ENCODE results near the gene FHOD3.
A peak's percentile ranks its signal among the peaks of the same experiment; 100 is the strongest.

The FHOD3 gene

DNA sequence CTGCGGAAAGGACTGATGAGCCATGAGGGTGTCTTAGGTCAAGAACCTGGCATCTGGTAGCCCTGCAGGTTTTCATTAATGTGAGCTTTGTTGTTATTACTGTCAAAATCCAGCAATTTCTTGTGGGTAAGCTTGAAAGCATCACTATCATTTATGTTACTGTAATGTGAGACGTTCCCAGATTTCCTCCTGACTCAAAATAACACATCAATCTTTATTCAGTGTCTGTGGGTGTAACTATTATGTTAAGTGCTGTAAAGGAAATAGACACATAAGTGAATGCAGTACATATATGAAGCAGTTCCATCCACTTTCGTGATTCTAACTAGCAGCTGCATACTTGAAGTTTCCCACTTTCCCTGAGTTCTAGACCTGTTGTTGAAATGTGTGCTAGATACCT is 89.8 kb downstream of the FHOD3 start:
- DNase-seq: no peak

DNA sequence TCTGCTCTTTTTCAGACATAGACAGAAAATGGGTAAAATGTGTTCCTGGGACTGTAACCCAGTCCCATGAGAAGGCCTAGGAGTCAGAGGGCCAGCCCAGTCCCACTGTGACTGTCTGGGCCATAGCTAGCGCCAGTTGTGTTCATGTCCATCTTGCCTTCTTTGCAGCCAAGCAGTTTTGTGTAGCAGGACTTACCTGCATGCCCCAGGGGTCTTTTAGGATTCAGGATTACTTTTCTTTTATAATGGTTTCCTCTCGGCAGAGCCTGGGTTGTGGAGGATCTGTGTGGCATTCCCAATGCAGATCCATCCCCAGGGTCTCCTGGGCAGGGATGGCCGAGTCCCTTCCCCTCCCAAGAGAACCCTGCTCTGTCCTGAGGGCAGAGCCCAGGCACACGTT is 90.8 kb downstream of the FHOD3 start:
- no peak for DNase-seq

DNA sequence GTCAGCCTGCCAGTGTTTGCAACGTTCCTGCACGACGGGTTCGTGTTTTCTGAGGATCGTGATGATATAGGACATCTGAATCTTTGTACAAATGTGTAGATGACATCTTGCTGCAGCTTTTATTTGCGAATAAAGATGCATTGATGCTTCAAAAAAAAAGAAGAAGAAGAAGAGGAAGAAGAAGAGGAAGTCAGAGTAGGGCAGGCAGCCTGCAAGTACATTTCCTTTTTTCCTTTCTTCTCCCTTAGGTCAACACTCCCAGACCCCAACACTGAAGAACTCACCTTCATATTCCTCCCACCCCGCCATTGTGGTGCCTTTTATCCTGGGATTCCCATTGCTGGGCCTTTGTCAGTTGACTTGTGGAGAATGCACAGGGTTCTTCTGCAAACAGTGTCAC is 91.5 kb downstream of the FHOD3 start:
- DNase-seq: no peak

DNA sequence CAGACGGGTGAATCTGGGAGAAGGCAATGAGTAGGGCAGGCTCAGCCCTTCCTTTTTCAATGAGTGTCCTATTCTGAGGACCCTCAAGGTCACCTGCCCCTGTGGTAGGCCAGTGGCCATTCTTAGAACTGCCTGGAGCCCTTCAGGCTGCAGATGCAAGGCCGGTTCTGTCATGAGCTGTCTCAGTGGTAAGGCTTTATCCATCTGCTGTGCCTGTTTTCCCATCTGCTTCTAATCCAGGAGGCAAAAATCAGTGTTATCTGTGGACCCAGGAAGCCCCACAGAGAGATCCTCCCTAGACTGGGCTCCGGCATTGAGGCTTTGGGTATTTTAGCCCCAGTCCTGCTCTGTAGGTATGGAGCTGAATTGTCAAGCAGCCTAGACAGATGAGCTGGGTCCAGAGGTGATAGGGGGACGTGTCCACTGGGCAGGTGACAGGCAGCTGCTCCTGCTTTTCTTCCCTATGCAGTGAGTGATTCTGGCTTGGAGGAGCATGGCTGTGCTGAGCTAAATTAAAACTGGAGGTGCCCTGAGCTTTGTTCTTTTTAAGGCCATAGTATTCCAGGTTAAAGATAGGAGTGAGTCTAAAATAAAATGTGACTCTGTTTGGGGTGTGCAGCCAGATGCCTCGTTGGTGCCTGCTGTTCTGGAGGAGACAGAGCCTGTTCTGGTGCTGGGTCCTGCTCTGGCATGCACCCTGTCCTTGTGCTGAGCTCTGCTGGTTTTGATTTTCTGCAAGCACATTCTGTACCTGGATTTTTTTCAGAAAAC is 92.5 kb downstream of the FHOD3 start:
- DNase-seq: no peak

DNA sequence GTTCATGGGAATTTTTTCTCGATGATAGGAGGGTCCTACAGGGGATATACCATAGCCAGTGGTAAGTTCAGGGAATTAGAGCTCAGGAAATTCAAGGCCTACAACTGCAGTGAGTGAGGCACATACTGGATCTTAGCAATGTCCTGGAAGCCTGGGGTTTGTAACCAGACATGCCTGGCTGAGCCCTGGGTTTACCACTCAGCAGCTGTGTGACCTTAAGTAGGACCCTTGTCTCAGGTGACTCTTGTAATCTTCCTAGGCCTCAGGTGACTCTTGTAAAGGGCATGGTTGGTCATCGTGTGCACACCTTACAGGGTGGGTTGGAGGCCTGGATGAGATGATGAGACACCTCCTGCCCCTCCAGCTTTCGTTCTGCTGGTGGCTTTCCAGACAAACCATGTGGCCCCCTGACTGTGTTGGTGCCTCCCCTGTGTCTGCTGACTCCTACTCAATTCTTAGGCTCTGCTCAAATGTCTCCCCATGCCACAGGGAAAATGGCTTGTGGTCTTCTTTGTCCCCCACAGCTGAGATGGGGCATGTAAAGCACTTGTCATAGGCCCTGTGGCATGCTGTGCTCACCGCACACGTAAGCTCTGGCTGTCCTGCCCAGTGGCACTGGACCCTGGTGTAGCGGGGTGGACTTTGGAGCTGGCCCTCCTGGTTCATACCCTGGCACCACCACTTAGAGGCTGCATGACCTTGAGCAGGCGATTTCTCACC is 94.1 kb downstream of the FHOD3 start:
- DNase-seq: no peak

DNA sequence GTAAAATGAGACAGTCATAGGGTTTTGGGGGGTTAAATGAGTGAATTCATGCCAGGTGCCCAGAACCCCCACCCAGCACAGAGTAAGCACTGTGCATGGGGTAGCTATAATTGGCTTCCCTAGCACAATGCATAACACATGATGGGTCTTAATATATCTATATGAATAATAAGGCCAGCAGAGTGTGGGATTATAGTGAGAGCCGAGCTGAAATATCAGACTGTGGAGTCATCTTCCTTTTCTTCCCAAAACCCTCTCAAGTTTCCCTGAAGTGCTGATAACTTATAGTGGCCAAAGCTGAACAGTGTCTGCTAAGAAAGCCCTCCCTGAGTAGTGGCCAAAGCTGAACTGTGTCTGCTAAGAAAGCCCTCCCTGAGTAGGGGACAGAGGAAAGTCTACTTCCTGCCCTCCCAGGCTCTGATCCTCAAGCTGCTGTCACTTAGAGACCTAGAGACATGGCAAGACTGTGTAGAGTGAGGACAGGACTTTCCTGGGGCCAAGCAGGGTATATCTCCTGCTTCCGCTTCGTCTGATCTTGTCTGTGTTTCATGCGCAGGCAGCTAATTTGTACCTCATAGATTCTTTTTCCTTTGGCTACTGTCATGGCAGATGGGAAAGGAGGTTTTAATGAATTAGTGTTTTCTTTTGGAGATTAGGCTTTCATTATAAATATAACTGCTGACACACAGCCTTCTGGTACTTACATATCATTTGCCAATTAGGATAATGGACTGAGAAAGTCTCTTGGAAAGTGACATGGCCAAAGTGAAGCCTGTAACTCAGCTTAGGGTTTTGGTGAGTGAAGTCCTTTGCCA is 94.9 kb downstream of the FHOD3 start:
- DNase-seq: no peak

DNA sequence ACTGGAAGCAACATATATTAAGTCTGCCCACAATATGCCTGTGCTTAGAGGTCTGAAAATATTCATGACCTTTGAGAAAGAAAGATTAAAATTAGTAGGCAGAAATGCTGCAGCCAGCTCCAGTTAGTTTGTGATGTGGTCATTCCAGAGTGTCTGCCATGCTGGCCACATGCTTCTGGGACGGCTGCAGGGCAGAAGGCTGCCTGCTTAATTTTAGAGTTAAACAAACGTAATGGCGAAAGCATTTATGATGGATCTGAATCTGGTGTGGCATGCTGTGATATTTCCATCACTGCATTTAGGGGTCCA is 95.4 kb downstream of the FHOD3 start:
- DNase-seq: no peak

DNA sequence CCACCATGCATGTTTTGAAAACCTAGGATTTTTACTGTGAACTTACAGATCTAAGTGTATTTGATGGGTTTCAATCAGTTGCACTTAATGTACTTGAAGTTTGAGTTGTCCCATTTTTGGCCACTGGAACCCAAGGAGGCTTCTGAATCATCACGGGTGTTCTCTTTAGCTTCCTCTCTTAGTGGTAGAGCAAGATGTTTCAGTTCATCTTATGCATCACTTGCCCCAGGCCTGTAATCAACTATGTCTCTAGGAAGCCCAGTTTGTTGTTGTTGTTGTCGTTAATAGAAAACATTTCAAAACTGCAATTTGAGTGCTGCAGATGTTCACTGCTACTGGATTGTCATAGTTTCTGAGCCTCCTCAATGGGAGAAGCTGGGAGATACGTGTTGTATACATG is 97.0 kb downstream of the FHOD3 start:
- no peak for DNase-seq

DNA sequence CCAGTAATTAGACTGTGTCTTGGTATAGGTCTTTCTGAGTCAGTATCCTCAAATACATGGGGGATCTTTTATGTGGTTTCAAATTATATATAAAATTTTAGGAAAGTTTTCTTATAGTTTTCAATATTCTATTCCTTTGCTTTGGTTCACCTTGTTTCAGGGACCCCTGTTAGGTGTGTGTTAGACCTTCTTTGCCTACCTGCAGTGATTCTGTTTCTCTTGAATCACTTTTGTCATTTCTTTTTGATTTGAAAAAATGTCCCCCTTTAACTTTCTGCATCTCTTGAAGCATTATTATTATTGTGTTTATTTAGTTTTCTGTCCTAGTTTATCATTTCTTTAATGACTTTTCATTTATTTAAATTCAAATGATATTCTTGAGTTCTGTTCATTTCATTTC is 98.7 kb downstream of the FHOD3 start:
- DNase-seq: no peak

DNA sequence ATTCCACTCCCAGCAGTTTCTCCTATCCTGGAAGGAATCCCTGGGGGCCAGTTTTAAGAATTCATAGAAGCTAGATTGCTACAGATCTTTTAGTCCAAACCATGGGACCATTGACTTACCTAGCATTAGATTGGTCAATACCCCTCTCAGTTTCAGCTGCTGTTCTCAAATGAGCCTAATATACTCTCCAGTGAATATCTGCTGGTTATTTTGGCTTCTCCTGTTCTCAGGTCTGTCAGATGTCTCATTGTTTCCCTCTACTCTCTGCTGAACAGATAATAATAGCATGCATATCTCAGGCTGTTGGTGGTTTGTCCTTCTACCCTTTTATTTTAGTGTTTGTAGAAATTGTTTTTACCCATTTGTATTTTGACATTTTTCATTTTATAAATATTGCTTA is 99.5 kb downstream of the FHOD3 start:
- no peak for DNase-seq

DNA sequence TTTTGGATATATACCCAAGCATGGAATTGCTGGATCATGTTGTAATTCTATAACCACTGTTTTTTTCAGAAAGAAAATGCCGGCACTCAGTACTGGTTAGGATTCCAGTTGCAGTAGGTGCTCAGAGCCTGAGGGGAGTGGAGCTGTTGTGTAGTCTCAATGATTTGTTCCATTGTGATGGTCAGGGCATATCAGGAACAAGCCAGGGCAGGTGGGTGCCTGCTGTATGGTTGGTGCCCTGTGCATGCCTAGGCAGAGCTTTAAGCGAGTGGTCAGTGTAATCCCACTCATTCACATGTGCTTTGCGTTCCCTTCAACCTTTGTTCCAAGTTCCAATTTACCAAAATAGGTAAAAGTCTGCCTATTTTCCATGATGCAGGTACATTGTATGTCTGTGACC is 100.9 kb downstream of the FHOD3 start:
- no peak for DNase-seq

DNA sequence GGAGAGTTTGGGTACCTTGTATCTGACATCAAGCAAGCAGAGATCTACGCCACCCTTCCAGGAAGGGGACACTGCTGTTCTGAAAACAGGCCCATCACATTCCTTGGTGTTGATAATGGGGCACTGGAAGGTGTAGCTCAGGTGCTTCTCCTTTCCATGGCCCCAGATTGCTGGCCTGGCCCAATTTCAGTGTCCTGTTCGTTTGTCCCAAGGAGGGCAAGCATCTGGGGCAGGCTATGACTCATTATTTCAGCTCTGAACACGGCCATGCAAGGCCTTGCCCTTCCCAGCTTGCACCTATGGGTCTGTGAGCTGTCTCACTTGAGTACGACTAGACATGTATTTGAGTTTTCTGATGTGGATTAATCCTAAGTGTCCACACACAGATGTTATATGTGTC is 101.5 kb downstream of the FHOD3 start:
- DNase-seq: no peak

DNA sequence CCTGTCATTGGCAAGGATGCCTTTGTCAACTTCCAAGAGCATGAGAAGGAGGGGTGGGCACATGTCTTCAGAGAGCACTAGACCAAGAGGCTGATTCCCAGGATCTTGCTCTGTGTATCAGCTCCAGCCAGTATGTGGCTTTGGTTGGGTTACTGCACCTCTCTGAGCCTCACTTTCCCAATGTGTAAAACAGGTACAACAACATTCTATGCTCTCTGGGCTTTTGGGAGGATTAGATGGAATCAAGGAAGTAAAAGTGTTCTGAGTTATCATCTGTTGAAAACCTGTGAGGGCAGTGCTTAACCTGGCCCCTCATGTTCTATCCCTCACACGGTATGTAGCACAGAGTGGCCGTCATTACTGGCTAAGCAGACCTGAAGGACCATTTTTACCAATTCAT is 103.9 kb downstream of the FHOD3 start:
- no peak for DNase-seq

DNA sequence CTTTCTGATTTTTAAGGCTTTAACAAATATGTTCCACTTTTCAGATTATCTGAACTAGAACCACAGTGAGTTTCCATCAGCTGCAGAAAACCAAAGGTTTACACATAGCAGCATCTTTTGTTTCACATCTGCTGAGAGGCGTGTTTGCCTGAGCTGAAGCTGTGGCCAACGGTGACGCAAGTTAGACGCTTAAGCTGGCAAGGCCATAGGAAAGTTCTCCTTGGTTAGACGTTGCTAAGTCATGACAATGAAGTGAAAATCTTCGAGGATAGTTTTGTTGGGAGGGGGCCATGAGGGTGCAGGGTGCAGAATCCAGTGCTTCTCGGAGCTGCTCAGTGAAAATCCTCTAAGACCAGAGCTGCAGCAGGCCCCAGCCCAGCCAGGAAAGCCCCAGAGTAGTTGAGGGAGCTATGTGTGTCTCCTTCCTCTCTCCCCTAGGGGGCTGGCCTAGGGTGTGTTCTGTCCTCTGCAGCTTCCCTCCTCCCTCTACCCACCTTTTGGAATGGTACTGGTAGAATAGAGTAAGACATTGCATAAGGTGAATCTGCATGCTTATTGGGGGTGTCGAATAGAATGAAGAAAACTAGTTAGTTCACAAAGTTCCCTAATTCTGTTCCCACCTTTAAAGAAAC is 105.4 kb downstream of the FHOD3 start:
- DNase-seq: peak; percentile 93

DNA sequence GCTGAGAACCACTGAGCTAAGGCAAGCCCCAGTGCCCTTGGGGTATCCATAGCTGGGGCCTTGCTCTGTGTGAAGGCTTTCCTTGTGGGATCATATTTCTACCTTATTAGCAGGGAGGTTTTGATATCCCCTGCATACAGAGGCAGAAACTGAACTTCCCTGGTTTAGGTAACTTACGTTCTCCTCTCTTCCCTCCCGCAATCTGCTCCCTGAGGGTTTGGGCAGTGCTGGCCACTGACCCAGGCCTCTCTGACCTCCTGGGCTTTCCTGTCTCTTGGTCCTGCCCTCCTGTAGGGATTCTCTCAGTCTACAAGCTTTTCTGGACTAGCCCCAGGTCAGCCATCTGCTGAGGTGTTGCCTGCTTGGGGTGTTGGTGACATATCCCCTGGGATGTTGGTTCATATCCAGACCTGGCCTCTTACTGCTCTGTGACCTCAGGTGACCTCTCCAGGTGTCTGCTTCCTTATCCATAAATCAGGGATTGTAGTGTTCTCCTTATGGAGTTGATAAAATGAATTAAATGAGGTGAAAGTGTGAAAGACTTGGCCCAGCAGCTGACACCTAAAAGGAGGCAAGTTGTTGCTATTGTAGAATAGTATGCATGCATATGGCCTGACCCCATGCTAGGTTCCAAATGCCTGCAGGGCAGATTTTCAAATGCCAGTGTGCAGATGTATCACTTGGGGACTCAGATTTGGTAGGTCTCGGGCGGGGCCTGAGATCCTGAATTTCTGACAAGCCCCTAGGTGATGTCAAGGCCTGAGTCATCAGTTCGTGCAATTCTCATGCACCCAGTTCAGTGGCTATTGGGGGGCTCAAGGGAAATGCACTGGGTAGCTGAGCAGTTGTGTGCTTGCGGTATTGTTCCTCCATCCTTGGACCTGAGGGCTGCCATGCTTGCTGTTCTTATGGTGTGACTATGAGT is 106.6 kb downstream of the FHOD3 start:
- no peak for DNase-seq

DNA sequence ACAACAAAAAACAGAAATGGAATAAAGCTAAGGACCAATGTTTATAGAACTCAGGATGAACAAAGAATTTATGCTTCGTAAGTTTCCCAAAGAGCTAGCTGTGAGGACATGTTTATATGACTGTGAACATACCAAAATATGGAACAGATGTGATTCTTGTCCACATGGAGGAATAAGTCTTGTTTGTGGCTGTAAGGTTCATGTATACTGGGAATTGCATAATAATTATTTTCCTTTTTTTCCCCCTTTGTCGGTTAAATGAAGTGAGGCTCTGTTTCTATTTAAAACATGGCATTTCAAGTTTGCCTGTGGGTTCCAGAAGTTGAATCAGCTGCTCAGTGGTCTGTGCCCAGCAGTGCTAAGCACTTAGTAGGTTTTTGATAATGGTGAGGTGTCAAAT is 108.1 kb downstream of the FHOD3 start:
- DNase-seq: no peak

DNA sequence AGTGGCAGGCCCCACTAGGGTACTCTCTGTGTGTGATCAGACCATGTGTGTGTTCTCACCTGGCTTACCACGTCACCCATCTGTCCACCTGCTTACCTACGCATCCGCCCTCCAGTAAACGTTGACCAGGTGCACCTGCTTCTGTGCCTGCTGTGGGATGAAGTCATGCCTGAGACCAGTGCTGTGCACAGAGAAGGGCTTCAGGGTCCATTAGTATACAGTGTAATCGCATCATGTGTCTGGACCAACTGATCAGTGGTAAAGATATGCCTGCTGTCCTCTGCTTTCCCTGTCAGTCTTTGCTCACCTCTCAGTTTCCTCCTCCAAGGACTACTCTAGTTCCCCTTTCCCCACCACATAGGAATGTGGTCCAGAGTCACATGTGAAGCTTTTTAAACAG is 109.3 kb downstream of the FHOD3 start:
- no peak for DNase-seq

DNA sequence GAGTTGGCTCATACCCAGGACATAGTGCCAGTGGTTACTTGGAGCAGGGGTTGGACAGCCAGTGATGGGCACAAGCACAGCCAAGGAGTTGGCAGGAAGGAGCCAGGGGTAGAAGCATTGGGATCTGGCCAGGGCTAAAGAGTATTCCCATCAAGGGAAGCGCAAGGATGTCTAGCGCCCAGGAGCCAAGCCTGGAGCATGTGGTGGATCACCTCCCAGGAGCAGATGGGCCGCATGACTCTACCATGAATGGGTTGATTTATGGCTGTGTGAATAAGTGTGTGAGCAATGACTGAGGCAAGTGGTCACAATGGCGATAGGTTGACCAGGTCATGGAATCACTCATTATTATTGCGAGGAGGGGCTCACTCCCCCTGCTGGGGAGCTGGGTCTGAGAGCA is 111.1 kb downstream of the FHOD3 start:
- DNase-seq: no peak

DNA sequence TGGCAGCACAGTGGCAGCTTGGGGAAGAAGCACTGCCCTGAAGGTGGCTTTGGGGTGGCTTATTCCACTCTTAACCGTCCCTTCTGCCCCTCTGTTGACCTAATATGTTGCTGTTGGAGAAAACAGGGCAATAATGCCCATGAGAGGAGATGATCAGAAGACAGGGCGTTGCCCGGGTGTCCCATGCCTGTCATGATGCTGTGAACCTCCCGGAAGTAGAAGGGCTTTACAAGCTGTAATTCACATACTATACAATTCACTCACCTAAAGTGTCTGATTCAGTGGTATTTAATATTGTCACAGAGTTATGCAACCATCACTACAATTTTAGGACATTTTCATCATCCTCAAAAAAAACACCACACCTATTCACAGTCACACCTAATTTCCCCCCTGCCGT is 112.3 kb downstream of the FHOD3 start:
- DNase-seq: no peak

DNA sequence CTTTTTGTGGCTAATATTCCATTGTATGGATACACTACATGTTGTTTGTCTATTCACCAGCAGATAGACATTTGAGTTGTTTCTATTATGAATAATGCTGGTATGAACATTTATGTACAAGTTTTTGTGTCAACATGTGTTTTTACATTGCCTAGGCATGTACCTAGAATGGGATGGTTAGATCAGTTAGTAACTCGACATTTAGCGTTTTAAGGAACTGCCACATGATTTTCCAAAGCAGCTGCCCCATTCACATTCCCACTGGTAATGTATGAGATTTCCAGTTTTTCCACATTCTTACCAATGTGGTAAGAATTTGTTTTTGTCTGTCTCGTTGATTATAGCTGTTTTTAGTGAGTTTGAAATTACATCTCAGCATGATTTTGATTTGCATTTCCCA is 112.8 kb downstream of the FHOD3 start:
- DNase-seq: no peak

DNA sequence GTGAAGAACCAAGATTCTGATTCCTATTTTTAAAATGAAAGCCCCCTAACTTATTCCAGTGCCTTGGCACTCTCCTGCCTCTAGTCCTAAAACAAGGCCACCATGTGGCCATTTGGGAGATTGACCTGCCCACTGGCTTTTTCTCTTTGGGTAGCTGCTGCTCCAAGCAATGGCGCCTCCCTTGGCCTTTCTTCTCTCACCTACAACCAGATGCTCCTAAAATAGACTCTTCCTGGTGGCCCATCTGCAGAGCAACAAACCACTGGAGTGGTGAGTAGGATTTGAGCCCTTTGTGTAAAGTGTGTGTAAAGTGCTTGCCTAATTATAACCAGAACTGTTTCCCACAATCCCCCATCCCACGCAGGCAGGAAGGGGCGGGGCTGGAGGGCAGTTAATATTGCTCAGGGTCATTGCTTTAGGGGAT is 114.2 kb downstream of the FHOD3 start:
- DNase-seq: no peak

DNA sequence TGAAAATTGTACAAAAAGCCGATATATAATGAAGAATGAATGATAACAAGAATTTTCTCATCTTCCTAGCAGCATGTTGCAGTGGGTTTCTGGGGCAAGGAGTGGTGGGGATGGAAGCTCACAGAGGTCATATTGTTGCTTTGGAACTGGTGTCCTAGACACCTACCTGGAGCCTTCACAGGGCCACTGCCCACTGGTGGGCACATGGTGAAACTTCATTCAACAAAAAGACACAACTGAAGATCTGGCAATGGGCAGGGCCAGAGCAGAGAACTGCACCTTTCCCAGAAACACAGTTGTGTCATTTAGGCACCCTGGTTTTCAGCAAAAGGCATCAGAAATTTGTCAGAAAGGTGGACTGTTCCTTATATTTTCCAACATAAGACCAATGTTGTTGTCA is 115.3 kb downstream of the FHOD3 start:
- no peak for DNase-seq
